Measurements from ENCODE around the gene CNTNAP5.

Gene CNTNAP5

GRCh38 chr2:124572934-124573634 is 548.0 kb downstream of the CNTNAP5 start:
- Histone ChIP-seq H3K36me3 (ENCODE audit: control insufficient read depth in 1 of 2, insufficient read depth in 2 of 2, low read length in 2 of 2) (no peaks in the 10 kb centered on the region), H3K4me3 (ENCODE audit: low read depth, low read length) (no peak overlapping the region), H2AK5ac (ENCODE audit: low read length) (no peak overlapping the region), H3K27ac (ENCODE audit: low read depth, low read length) (no peak overlapping the region), H3K4me2 (ENCODE audit: low read length) (no peak overlapping the region), H2AFZ (ENCODE audit: insufficient read depth, low read length, poor library complexity) (no peak overlapping the region), H3K79me2 (ENCODE audit: control insufficient read depth, insufficient read depth, low read length, poor library complexity) (no peaks in the 10 kb centered on the region), H3K79me1 (ENCODE audit: low read length) (no peaks in the 10 kb centered on the region), H2BK12ac (ENCODE audit: low read length) (no peak overlapping the region), H2BK5ac (ENCODE audit: low read depth, low read length, poor library complexity) (no peak overlapping the region), H4K8ac (ENCODE audit: low read depth, low read length) (no peak overlapping the region), H3K23ac (ENCODE audit: low read length) (no peak overlapping the region), H3K14ac (ENCODE audit: low read length) (no peak overlapping the region), H2BK120ac (ENCODE audit: insufficient read depth, low read length, poor library complexity) (no peak overlapping the region), H3K9me3 (ENCODE audit: insufficient read depth, low read depth, low read length) (no peaks in the 10 kb centered on the region), H3K4me1 (ENCODE audit: control insufficient read depth in 1 of 2, insufficient read depth in 2 of 2, low read length in 2 of 2) (no peaks in the 10 kb centered on the region), H3K9ac (ENCODE audit: low read length) (no peak overlapping the region), H3K4ac (ENCODE audit: low read depth, low read length) (no peak overlapping the region), H4K12ac (ENCODE audit: low read depth, low read length) (no peak overlapping the region), H3K18ac (ENCODE audit: low read length) (no peak overlapping the region), H3K27me3 (ENCODE audit: insufficient read depth, low read length) (no peaks in the 10 kb centered on the region), H4K91ac (ENCODE audit: low read depth, low read length) (no peak overlapping the region)
- DNase-seq, result no peak
- WGBS (ENCODE audit: extremely low coverage, insufficient coverage, insufficient read length), result no CpG with 5 or more reads among the region's 1 CpG

- Histone ChIP-seq H4K12ac (ENCODE audit: low read depth, low read length) (no peak overlapping the region), H2BK12ac (ENCODE audit: low read length) (no peak overlapping the region), H3K27ac (ENCODE audit: low read depth, low read length) (no peak overlapping the region), H3K9me3 (ENCODE audit: insufficient read depth, low read depth, low read length) (no peaks in the 10 kb centered on the region), H4K91ac (ENCODE audit: low read depth, low read length) (no peak overlapping the region), H3K9ac (ENCODE audit: low read length) (no peak overlapping the region), H3K14ac (ENCODE audit: low read length) (no peak overlapping the region), H3K18ac (ENCODE audit: low read length) (no peak overlapping the region), H3K27me3 (ENCODE audit: insufficient read depth, low read length) (no peaks in the 10 kb centered on the region), H2BK120ac (ENCODE audit: insufficient read depth, low read length, poor library complexity) (no peak overlapping the region), H4K8ac (ENCODE audit: low read depth, low read length) (no peak overlapping the region), H3K79me2 (ENCODE audit: control insufficient read depth, insufficient read depth, low read length, poor library complexity) (no peaks in the 10 kb centered on the region), H3K36me3 (ENCODE audit: control insufficient read depth in 1 of 2, insufficient read depth in 2 of 2, low read length in 2 of 2) (no peaks in the 10 kb centered on the region), H3K4ac (ENCODE audit: low read depth, low read length) (no peak overlapping the region), H2BK5ac (ENCODE audit: low read depth, low read length, poor library complexity) (no peak overlapping the region), H2AFZ (ENCODE audit: insufficient read depth, low read length, poor library complexity) (no peak overlapping the region), H3K23ac (ENCODE audit: low read length) (no peak overlapping the region), H3K79me1 (ENCODE audit: low read length) (no peaks in the 10 kb centered on the region), H2AK5ac (ENCODE audit: low read length) (no peak overlapping the region), H3K4me2 (ENCODE audit: low read length) (no peak overlapping the region), H3K4me1 (ENCODE audit: control insufficient read depth in 1 of 2, insufficient read depth in 2 of 2, low read length in 2 of 2) (no peaks in the 10 kb centered on the region), H3K4me3 (ENCODE audit: low read depth, low read length) (no peak overlapping the region)
- WGBS (ENCODE audit: extremely low coverage, insufficient coverage, insufficient read length), result no CpG with 5 or more reads among the region's 2 CpGs
- DNase-seq, result no peak
Measured at GRCh38 chr2:124575497-124575896, 550.4 kb downstream of the CNTNAP5 start.

DNA sequence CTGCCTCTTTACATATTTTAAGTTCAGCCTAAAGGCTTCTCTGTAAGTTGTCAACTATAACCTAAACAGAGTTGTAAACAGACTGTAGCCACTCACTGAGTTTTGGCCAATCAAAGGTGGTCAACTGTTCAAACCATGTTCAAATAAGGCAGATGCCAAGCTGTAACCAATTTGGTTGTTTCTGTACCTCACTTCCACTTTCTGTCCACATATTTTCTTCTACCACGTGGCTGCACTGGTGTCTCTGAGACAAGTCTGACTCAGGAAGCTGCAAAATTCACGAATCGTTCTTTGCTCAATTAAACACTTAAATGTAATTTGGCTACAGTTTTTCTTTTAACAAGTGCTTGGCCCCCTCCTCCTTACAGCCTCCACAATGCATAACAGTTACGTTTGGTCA is 555.2 kb downstream of the CNTNAP5 start:
- Histone ChIP-seq H2AK5ac (ENCODE audit: low read length) (no peak overlapping the region), H3K79me2 (ENCODE audit: control insufficient read depth, insufficient read depth, low read length, poor library complexity) (no peaks in the 10 kb centered on the region), H3K4ac (ENCODE audit: low read depth, low read length) (no peak overlapping the region), H3K4me3 (ENCODE audit: low read depth, low read length) (no peak overlapping the region), H3K9me3 (ENCODE audit: insufficient read depth, low read depth, low read length) (no peaks in the 10 kb centered on the region), H4K91ac (ENCODE audit: low read depth, low read length) (no peak overlapping the region), H4K8ac (ENCODE audit: low read depth, low read length) (no peak overlapping the region), H2BK5ac (ENCODE audit: low read depth, low read length, poor library complexity) (no peak overlapping the region), H4K12ac (ENCODE audit: low read depth, low read length) (no peak overlapping the region), H2BK12ac (ENCODE audit: low read length) (no peak overlapping the region), H3K4me2 (ENCODE audit: low read length) (no peak overlapping the region), H3K79me1 (ENCODE audit: low read length) (no peaks in the 10 kb centered on the region), H3K27ac (ENCODE audit: low read depth, low read length) (no peak overlapping the region), H3K23ac (ENCODE audit: low read length) (no peak overlapping the region), H3K27me3 (ENCODE audit: insufficient read depth, low read length) (no peaks in the 10 kb centered on the region), H3K36me3 (ENCODE audit: control insufficient read depth in 1 of 2, insufficient read depth in 2 of 2, low read length in 2 of 2) (no peaks in the 10 kb centered on the region), H3K9ac (ENCODE audit: low read length) (no peak overlapping the region), H3K14ac (ENCODE audit: low read length) (no peak overlapping the region), H3K18ac (ENCODE audit: low read length) (no peak overlapping the region), H2AFZ (ENCODE audit: insufficient read depth, low read length, poor library complexity) (no peak overlapping the region), H2BK120ac (ENCODE audit: insufficient read depth, low read length, poor library complexity) (no peak overlapping the region), H3K4me1 (ENCODE audit: control insufficient read depth in 1 of 2, insufficient read depth in 2 of 2, low read length in 2 of 2) (no peaks in the 10 kb centered on the region)
- no CpG with 5 or more reads among the region's 4 CpGs for WGBS (ENCODE audit: extremely low coverage, insufficient coverage, insufficient read length)
- DNase-seq, result no peak

- H2BK120ac ChIP-seq (ENCODE audit: insufficient read depth, low read length, poor library complexity), result no peak overlapping the region
- H3K4me2 ChIP-seq (ENCODE audit: low read length), result no peak overlapping the region
Measured at GRCh38 chr2:124582387-124582786, 557.3 kb downstream of the CNTNAP5 start.

More at GRCh38 chr2:124582387-124582786, 557.3 kb downstream of the CNTNAP5 start:
- Histone ChIP-seq H2BK12ac (ENCODE audit: low read length) (no peak overlapping the region), H3K79me2 (ENCODE audit: control insufficient read depth, insufficient read depth, low read length, poor library complexity) (no peaks in the 10 kb centered on the region), H3K36me3 (ENCODE audit: control insufficient read depth in 1 of 2, insufficient read depth in 2 of 2, low read length in 2 of 2) (no peaks in the 10 kb centered on the region), H3K9me3 (ENCODE audit: insufficient read depth, low read depth, low read length) (no peaks in the 10 kb centered on the region), H4K8ac (ENCODE audit: low read depth, low read length) (no peak overlapping the region), H3K4me1 (ENCODE audit: control insufficient read depth in 1 of 2, insufficient read depth in 2 of 2, low read length in 2 of 2) (no peaks in the 10 kb centered on the region), H2AK5ac (ENCODE audit: low read length) (no peak overlapping the region), H3K4me3 (ENCODE audit: low read depth, low read length) (no peak overlapping the region), H3K27ac (ENCODE audit: low read depth, low read length) (no peak overlapping the region), H3K9ac (ENCODE audit: low read length) (no peak overlapping the region), H3K23ac (ENCODE audit: low read length) (no peak overlapping the region), H3K79me1 (ENCODE audit: low read length) (no peaks in the 10 kb centered on the region), H3K18ac (ENCODE audit: low read length) (no peak overlapping the region), H2BK5ac (ENCODE audit: low read depth, low read length, poor library complexity) (no peak overlapping the region), H4K91ac (ENCODE audit: low read depth, low read length) (no peak overlapping the region), H4K12ac (ENCODE audit: low read depth, low read length) (no peak overlapping the region), H3K14ac (ENCODE audit: low read length) (no peak overlapping the region), H3K27me3 (ENCODE audit: insufficient read depth, low read length) (no peaks in the 10 kb centered on the region), H3K4ac (ENCODE audit: low read depth, low read length) (no peak overlapping the region), H2AFZ (ENCODE audit: insufficient read depth, low read length, poor library complexity) (no peak overlapping the region)
- DNase-seq, result no peak
